HEK293 (cell line): ENCODE results near the gene ZBTB22.

Experiments
- CTCF ChIP-seq: fragments of 450-650 bp; formaldehyde crosslinking; IDR thresholded peaks from 2 replicates; pipeline ENCODE4 v1.5.1; 2016; ENCODE audit warnings: missing biosample characterization, missing genetic modification characterization
- HIC1 ChIP-seq: fragments of 450-650 bp; formaldehyde crosslinking; IDR thresholded peaks from 2 replicates; pipeline ENCODE4 v1.5.1; 2016; ENCODE audit warnings: missing biosample characterization, missing genetic modification characterization
- KLF9 ChIP-seq: fragments of 450-650 bp; formaldehyde crosslinking; IDR thresholded peaks from 2 replicates; pipeline ENCODE4 v1.5.1; 2016; ENCODE audit warnings: missing biosample characterization, missing genetic modification characterization, low read depth
- MZF1 ChIP-seq: fragments of 450-650 bp; formaldehyde crosslinking; IDR thresholded peaks from 2 replicates; pipeline ENCODE4 v1.5.1; 2017; ENCODE audit warnings: missing biosample characterization, missing genetic modification characterization, borderline replicate concordance
- SP7 ChIP-seq: fragments of 450-650 bp; formaldehyde crosslinking; IDR thresholded peaks from 2 replicates; pipeline ENCODE4 v1.5.1; 2016; ENCODE audit warnings: missing biosample characterization, missing genetic modification characterization
- WT1 ChIP-seq: fragments of 450-650 bp; formaldehyde crosslinking; IDR thresholded peaks from 2 replicates; pipeline ENCODE4 v1.5.1; 2016; ENCODE audit warnings: missing biosample characterization, missing genetic modification characterization
- ZBTB11 ChIP-seq: fragments of 450-650 bp; formaldehyde crosslinking; conservative IDR thresholded peaks from 2 replicates; pipeline ENCODE4 v1.5.1; 2016; ENCODE audit warnings: low read depth, missing biosample characterization, missing genetic modification characterization
- ZNF133 ChIP-seq: fragments of 450-650 bp; formaldehyde crosslinking; IDR thresholded peaks from 2 replicates; pipeline ENCODE4 v1.5.1; 2016; ENCODE audit warnings: missing biosample characterization, missing genetic modification characterization
- ZNF140 ChIP-seq: fragments of 450-650 bp; formaldehyde crosslinking; IDR thresholded peaks from 2 replicates; pipeline ENCODE4 v1.5.1; 2016; ENCODE audit warnings: missing biosample characterization, missing genetic modification characterization
- ZNF311 ChIP-seq: fragments of 450-650 bp; formaldehyde crosslinking; IDR thresholded peaks from 2 replicates; pipeline ENCODE4 v1.5.1; 2017; ENCODE audit warnings: missing biosample characterization, missing genetic modification characterization, borderline replicate concordance
- ZNF324 ChIP-seq: fragments of 450-650 bp; formaldehyde crosslinking; IDR thresholded peaks from 2 replicates; pipeline ENCODE4 v1.5.1; 2016; ENCODE audit warnings: missing biosample characterization, missing genetic modification characterization
- ZNF354C ChIP-seq: fragments of 450-650 bp; formaldehyde crosslinking; IDR thresholded peaks from 2 replicates; pipeline ENCODE4 v1.5.1; 2016; ENCODE audit warnings: missing biosample characterization, missing genetic modification characterization, low read depth, borderline replicate concordance
- ZNF37A ChIP-seq: fragments of 450-650 bp; IDR thresholded peaks from 2 replicates; pipeline ENCODE4 v1.5.1; 2018; ENCODE audit warnings: missing biosample characterization, missing genetic modification characterization
- ZNF449 ChIP-seq: fragments of 450-650 bp; formaldehyde crosslinking; IDR thresholded peaks from 2 replicates; pipeline ENCODE4 v1.5.1; 2017; ENCODE audit warnings: missing biosample characterization, mild to moderate bottlenecking, missing genetic modification characterization, moderate library complexity
- ZNF529 ChIP-seq: fragments of 450-650 bp; formaldehyde crosslinking; IDR thresholded peaks from 2 replicates; pipeline ENCODE4 v1.5.1; 2017; ENCODE audit warnings: missing genetic modification characterization, missing biosample characterization; ENCODE audit not compliant: insufficient replicate concordance
- ZNF596 ChIP-seq: fragments of 450-650 bp; IDR thresholded peaks from 2 replicates; pipeline ENCODE4 v1.5.0; 2018; ENCODE audit warnings: missing biosample characterization, mild to moderate bottlenecking, missing genetic modification characterization, moderate library complexity
- ZNF610 ChIP-seq: fragments of 450-650 bp; formaldehyde crosslinking; IDR thresholded peaks from 2 replicates; pipeline ENCODE4 v1.5.1; 2016; ENCODE audit warnings: missing biosample characterization, missing genetic modification characterization, borderline replicate concordance
- ZNF645 ChIP-seq: fragments of 450-650 bp; formaldehyde crosslinking; IDR thresholded peaks from 2 replicates; pipeline ENCODE4; 2016; ENCODE audit warnings: missing biosample characterization, missing genetic modification characterization
- ZNF654 ChIP-seq: fragments of 450-650 bp; formaldehyde crosslinking; IDR thresholded peaks from 2 replicates; pipeline ENCODE4 v1.5.1; 2016; ENCODE audit warnings: low read depth, missing biosample characterization, missing genetic modification characterization
- ZNF658 ChIP-seq: fragments of 450-650 bp; formaldehyde crosslinking; IDR thresholded peaks from 2 replicates; pipeline ENCODE4; 2016; ENCODE audit warnings: missing biosample characterization, missing genetic modification characterization
- ZNF707 ChIP-seq: fragments of 450-650 bp; formaldehyde crosslinking; IDR thresholded peaks from 2 replicates; pipeline ENCODE4 v1.5.1; 2016; ENCODE audit warnings: missing biosample characterization, missing genetic modification characterization
- ZNF768 ChIP-seq: fragments of 450-650 bp; formaldehyde crosslinking; IDR thresholded peaks from 2 replicates; pipeline ENCODE4 v1.5.1; 2018; ENCODE audit warnings: missing biosample characterization, mild to moderate bottlenecking, missing genetic modification characterization
- ZXDB ChIP-seq: fragments of 450-650 bp; formaldehyde crosslinking; IDR thresholded peaks from 2 replicates; pipeline ENCODE4 v1.5.1; 2016; ENCODE audit warnings: missing biosample characterization, missing genetic modification characterization
- TF ChIP-seq, protein P1 (sequence below): fragments of 450-650 bp; formaldehyde crosslinking; IDR thresholded peaks from 2 replicates; pipeline ENCODE4 v1.5.1; 2016; ENCODE audit warnings: missing biosample characterization, missing genetic modification characterization
- TF ChIP-seq, protein P2 (sequence below): fragments of 450-650 bp; formaldehyde crosslinking; IDR thresholded peaks from 2 replicates; pipeline ENCODE4 v1.5.1; 2016; ENCODE audit warnings: missing biosample characterization, missing genetic modification characterization

ZBTB22 gene

DNA sequence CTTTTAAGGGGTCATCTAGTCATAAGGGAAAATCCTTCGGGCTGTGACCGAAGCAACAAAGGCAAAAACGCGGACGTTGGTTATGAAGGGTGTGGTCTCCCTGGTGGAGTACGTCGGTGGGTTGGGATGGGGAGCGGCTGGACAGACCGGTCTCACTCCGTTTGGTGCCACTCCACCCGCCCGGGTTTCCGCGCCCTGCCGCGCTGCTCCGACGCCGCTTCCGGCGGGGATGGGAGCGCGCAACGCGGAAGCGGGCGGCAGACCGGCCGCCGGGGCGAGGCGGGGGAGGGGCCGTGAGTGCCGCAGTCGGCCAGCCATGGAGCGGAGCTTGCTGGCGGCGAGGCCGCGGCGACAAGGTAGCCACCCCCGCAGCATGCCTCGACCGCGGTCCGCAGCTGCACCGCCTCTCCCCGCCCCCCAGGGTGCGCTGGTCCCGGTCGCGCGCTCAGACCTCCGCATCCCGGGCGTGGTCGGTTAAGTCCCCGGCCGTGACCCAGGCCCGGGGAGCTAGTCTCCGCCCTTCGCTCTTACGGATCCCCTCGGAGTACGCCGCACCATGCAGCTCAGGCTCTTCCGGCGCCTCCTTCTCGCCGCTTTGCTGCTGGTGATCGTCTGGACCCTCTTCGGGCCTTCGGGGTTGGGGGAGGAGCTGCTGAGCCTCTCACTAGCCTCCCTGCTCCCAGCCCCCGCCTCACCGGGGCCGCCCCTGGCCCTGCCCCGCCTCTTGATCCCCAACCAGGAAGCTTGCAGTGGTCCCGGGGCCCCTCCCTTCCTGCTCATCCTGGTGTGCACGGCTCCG lies 40.5 kb downstream of the ZBTB22 start, which contains the start of gene B3GALT4 (continued):
- TF ChIP-seq, protein P1, sequence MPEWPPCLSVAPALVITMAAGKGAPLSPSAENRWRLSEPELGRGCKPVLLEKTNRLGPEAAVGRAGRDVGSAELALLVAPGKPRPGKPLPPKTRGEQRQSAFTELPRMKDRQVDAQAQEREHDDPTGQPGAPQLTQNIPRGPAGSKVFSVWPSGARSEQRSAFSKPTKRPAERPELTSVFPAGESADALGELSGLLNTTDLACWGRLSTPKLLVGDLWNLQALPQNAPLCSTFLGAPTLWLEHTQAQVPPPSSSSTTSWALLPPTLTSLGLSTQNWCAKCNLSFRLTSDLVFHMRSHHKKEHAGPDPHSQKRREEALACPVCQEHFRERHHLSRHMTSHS (tag by site-specific recombination) = no peak
- TF ChIP-seq ZNF610 (tag by site-specific recombination) (peak; percentile 94), ZNF658 (tag by site-specific recombination) (no peak), ZNF354C (no peak), ZNF707 (tag by site-specific recombination) (no peak), ZNF311 (no peak), ZNF645 (no peak), KLF9 (peak; percentile 80), ZNF324 (tag by site-specific recombination) (peak; percentile 71; the same call in 1 of the 2 replicates), HIC1 (tag by site-specific recombination) (no peak), MZF1 (tag by site-specific recombination) (peak; percentile 86), ZNF133 (tag by site-specific recombination) (no peak), SP7 (tag by site-specific recombination) (peak; percentile 81), ZBTB11 (tag by site-specific recombination) (peak; percentile 87), ZNF37A (tag by site-specific recombination) (no peak), ZNF449 (tag by site-specific recombination) (peak; percentile 34; the same call in 1 of the 2 replicates), ZNF596 (tag by site-specific recombination) (peak; percentile 72), ZNF768 (tag by site-specific recombination) (peak; percentile 45; the same call in 1 of the 2 replicates), WT1 (tag by site-specific recombination) (peak; percentile 71), ZXDB (tag by site-specific recombination) (peak; percentile 64), ZNF654 (tag by site-specific recombination) (no peak), ZNF529 (tag by site-specific recombination) (no peak), ZNF140 (tag by site-specific recombination) (no peak), CTCF (tag by site-specific recombination) (peak; percentile 97)
- TF ChIP-seq, protein P2, sequence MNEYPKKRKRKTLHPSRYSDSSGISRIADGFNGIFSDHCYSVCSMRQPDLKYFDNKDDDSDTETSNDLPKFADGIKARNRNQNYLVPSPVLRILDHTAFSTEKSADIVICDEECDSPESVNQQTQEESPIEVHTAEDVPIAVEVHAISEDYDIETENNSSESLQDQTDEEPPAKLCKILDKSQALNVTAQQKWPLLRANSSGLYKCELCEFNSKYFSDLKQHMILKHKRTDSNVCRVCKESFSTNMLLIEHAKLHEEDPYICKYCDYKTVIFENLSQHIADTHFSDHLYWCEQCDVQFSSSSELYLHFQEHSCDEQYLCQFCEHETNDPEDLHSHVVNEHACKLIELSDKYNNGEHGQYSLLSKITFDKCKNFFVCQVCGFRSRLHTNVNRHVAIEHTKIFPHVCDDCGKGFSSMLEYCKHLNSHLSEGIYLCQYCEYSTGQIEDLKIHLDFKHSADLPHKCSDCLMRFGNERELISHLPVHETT (tag by site-specific recombination) = no peak
